Measurements from ENCODE around the gene PARL.

Gene PARL

GRCh38 chr3:183884427-183885296 lies at the start of gene PARL:
Gene PARL (minus strand): TSS chr3:183884880. CDS start chr3:183884846, 34 bp downstream.
- DNase-seq (ENCODE audit: low spot score) = peak; percentile 96

- no peak for DNase-seq (ENCODE audit: low spot score)
Measured at GRCh38 chr3:183933160-183933559, 48.5 kb upstream of the PARL start.

- DNase-seq (ENCODE audit: low spot score) = no peak
Measured at GRCh38 chr3:183931881-183932280, 47.2 kb upstream of the PARL start.

GRCh38 chr3:183930086-183930485 lies 45.4 kb upstream of the PARL start:
- DNase-seq (ENCODE audit: low spot score) = no peak

- no peak for DNase-seq (ENCODE audit: low spot score)
Measured at GRCh38 chr3:183927059-183927458, 42.4 kb upstream of the PARL start.

GRCh38 chr3:183924956-183925355 lies 40.3 kb upstream of the PARL start:
- DNase-seq (ENCODE audit: low spot score) = no peak

- no peak for DNase-seq (ENCODE audit: low spot score)
Measured at GRCh38 chr3:183924543-183924942, 39.9 kb upstream of the PARL start.

- DNase-seq (ENCODE audit: low spot score) = no peak
Measured at GRCh38 chr3:183922421-183922820, 37.7 kb upstream of the PARL start.

- no peak for DNase-seq (ENCODE audit: low spot score)
Measured at GRCh38 chr3:183921096-183921495, 36.4 kb upstream of the PARL start.

- DNase-seq (ENCODE audit: low spot score) = no peak
Measured at GRCh38 chr3:183920416-183920815, 35.7 kb upstream of the PARL start.

GRCh38 chr3:183918178-183918577 lies 33.5 kb upstream of the PARL start:
- no peak for DNase-seq (ENCODE audit: low spot score)

- no peak for DNase-seq (ENCODE audit: low spot score)
Measured at GRCh38 chr3:183917776-183918175, 33.1 kb upstream of the PARL start.

- DNase-seq (ENCODE audit: low spot score) = no peak
Measured at GRCh38 chr3:183914856-183915255, 30.2 kb upstream of the PARL start.

- no peak for DNase-seq (ENCODE audit: low spot score)
Measured at GRCh38 chr3:183913580-183913920, 28.9 kb upstream of the PARL start.

GRCh38 chr3:183912895-183913579 lies 28.4 kb upstream of the PARL start:
- DNase-seq (ENCODE audit: low spot score) = no peak

GRCh38 chr3:183911763-183912506 lies 27.3 kb upstream of the PARL start:
- DNase-seq (ENCODE audit: low spot score) = no peak

GRCh38 chr3:183911087-183911486 lies 26.4 kb upstream of the PARL start:
- no peak for DNase-seq (ENCODE audit: low spot score)

GRCh38 chr3:183909030-183909600 lies 24.4 kb upstream of the PARL start:
- DNase-seq (ENCODE audit: low spot score) = no peak

GRCh38 chr3:183907911-183908331 lies 23.2 kb upstream of the PARL start:
- DNase-seq (ENCODE audit: low spot score) = no peak

GRCh38 chr3:183907176-183907575 lies 22.5 kb upstream of the PARL start:
- no peak for DNase-seq (ENCODE audit: low spot score)

GRCh38 chr3:183906234-183906921 lies 21.7 kb upstream of the PARL start:
- no peak for DNase-seq (ENCODE audit: low spot score)

Data from left forelimb (tissue), 1 donor.